Nucleus accumbens (tissue), 56 donors: ENCODE results near the gene ZNF428.

Source experiments
- DNase-seq, 56 donors: peaks; one replicate each; lab custom pipeline; 2025; lab: John Stamatoyannopoulos, UW

The ZNF428 gene

DNA sequence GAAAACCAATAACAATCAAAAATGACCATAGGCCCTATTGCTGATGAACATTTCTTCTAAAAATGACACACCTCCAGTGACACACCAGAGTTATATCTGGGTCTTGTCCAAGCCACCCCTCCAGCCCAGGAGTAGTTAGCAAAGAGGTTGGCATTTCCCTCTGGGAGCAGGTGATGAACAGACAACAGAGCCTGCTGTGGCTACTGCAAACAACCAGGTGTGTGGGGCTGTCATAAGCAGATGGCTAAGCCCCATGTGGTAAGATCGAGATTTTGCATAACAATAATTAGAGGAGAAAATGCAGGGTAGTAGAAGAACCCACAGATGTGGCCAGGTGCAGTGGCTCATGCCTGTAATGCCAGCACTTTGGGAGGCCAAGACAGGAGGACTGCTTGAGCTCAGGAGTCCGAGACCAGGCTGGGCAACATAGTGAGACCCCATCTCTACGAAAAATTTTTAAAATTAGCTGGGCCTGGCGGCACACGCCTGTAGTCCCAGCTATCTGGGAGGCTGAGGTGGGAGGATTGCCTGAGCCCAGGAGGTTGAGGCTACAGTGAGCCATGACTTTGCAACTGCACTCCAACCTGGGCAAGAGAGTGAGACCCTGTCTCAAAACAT lies 49.1 kb downstream of the ZNF428 start:
- no peak for DNase-seq

DNA sequence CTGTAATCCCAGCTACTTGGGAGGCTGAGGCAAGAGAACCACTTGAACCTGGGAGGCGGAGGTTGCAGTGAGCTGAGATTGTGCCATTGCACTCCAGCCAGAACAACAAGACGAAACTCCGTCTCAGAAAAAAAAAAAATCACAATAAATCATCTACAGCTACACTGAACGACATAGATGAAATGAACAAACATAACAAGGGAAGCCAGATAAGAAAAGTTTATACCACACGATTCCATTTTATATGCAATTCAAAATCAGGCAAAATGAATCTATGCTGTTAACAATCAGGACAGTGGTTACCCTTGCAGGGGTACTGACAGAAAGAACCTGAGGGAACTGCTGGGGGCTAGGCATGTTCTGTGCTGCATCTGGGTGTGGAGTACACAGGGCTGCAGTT lies 49.8 kb downstream of the ZNF428 start:
- no peak for DNase-seq

DNA sequence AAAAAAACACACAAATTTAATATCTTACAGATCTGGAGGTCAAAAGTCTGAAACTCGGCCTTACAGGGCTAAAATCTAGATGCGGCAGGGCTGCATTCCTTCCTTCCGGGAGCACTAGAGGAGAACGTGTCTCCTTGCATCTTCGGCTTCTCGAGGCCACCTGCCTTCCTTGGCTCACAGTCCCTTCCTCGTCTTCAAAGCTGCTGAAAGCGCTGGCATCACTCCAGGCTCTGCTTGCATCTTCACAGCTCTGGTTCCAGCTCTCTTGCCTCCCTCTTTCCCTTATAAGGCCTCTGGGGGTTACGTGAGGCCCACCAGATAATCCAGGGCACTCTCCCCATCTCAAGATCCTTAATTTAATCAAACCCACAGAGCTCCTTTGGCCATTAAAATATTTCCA lies 54.6 kb downstream of the ZNF428 start:
- DNase-seq, result no peak

DNA sequence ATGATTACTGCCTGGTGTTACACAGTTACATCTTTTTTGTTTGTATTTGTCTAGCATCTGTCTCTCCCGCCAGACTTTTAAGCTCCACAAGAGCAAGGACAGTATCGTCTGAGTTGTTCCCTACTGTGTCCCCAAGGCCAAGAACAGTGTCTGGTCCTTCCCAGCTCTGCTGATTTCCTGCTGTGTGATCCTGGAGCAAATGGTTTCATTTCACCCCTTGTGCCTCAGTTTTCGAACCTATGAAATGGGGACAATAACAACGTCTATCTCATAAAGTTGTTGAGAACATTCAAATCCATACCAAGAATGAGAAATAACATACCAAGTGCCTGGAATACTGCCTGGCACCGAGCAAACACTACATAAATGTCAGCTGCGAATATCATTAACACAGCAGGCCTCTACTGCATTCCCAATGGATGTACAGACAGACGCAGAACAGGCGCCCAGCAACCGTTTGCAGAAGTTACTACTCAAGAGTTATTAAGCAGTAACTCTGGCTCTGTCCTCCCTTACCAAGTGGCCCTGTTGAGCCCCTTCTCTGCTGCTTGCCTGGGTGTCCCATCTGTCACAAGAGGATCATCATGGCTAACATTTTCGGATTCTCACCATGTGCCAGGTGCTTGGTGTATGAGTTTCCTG lies 55.5 kb downstream of the ZNF428 start:
- DNase-seq, result no peak

DNA sequence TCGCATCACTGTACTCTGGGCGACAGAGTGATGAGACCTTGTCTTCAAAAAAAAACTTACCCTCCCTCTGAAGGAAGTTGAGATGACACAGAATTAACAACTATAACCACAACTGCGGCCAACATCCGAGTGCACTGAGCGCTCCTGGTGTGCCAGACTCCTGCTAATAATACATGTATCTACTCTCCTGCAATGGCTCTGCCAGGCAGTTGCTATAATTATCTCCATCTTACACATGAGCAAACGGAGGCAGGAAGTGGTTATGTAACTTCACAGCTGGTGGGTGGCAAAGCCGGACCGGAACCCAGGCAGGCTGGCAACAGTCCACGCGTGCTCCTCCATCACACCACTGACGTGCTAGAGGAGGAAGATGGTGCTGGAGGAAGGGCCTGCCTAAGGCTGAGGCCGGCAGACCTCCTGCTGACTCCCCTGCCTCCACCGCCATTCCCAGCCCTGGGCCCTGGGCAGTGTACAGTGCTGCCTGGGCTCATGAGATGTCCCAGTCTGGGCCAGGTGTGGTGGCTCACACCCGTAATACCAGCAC lies 56.7 kb downstream of the ZNF428 start:
- DNase-seq, result peak in 52 of 56 donors; percentile 9 to 75 (median 38)

DNA sequence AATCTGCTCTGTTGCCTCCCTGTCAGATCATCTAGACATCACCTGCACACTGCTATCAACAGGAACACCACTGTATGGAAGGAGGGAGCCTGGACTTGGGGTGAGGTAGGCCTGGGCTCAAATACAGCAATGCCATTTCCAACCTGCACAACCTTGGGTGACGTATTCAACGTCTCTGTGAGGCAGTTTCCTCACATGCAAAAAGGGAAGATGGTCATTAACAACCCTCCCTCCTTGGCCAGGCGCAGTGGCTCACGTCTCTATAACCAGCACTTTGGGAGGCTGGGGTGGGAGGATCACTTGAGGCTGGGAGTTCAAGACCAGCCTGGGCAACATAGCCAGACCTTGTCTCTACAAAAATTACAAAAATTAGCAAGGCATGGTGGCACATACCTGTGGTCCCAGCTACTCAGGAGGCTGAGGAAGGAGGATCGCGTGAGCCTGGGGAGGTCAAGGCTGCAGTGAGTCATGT lies 57.2 kb downstream of the ZNF428 start:
- DNase-seq, result no peak

DNA sequence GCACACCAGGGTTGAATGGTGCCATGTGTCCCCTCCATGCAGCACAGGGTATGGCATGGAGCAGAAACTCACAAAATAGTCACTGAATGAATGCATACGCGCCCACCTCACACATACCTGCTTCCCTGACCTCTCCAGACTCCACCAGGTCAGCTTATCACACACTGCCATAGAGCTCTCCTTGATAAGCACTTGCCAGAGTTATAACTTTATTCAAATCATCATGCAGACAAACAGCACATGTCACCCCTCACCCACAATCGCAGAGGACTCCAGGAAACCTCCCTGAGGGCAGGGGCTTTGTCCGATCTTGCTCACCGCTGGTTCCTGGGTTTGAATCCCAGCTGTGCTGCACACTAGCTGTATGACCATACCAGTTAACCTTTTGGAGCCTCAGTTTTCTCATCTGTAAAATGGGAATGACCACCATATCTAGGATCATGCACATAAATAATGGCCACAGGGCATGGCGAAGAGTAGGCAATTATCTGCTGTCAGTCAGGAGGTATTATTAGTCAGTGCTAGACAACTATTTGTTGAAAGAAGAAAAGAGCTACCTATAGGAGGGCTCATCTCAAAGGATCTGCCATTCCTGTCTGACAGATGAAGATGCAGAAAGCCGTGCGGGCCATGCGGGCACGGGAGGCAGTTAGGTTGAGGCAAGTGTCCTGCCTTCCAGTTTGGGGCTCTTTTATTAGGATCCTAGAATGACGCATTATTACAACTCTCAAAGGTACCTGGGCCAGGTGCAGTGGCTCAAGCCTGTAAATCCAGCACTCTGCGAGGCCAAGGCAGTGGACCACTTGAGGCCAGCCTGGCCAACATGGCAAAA lies 58.1 kb downstream of the ZNF428 start:
- DNase-seq, result no peak

DNA sequence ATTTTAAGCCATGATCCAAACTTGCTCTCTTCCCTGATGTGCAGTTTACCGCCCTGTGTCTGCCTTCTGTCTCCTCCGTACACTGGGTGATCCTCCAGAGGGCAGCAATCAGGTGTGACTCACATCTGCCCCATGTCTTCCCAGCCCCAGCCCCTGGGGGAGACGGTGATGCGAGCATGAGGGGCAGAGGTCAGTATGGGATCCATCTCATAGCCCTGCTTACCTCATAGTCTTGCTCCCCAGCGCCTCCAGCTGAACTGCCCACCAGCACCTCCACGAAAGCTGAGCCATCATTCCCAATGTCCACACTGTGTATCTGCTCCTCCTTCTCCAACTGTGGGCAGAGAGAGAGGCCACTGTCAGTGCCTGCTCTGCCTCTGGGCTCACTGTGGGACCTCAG lies 58.7 kb downstream of the ZNF428 start:
- DNase-seq, result no peak
